CD8-positive, alpha-beta memory T cell (primary cell): ENCODE results near the gene USP4. TPM values are rescaled to one million over a fixed set of nuclear protein-coding genes. Genes with fewer than 3 reads are reported as not detected.
"Not testable (repeated sequence)": the region's sequence is repeated elsewhere in the genome, so short reads cannot be mapped to it uniquely, and the experiment has no call there.

ENCODE experiments used
- CTCF ChIA-PET: fragments of 350-600 bp; sonication (Branson Sonifier 250); formaldehyde crosslinking; loops from one replicate; lab custom pipeline; 2021; ENCODE audit warnings: antibody characterized with exemption; lab: Charles Lee
- POLR2A ChIA-PET: fragments of 350-600 bp; sonication (Branson Sonifier 250); formaldehyde crosslinking; loops from one replicate; lab custom pipeline; 2021; ENCODE audit warnings: antibody characterized with exemption; lab: Charles Lee
- DNase-seq, 5 donors: peaks; one replicate each; pipeline versions ENCODE4 v3.0.0 to v3.0.0-alpha.2; 2020 to 2022; ENCODE audit warnings: mixed read lengths in 1 of 5
- H3K27ac ChIP-seq: one replicate; pipeline ENCODE4 v1.7.0; 2013; ENCODE audit warnings: low read depth, mild to moderate bottlenecking, low read length, moderate library complexity
- H3K27me3 ChIP-seq: 2 replicates; pipeline ENCODE4 v1.7.0; 2013; ENCODE audit warnings: low read length, mild to moderate bottlenecking; ENCODE audit not compliant: insufficient read depth, poor library complexity, severe bottlenecking
- H3K36me3 ChIP-seq: 2 replicates; pipeline ENCODE4 v1.7.0; 2013; ENCODE audit warnings: mild to moderate bottlenecking, low read length, moderate library complexity; ENCODE audit not compliant: insufficient read depth
- H3K4me1 ChIP-seq: 2 replicates; pipeline ENCODE4 v1.7.0; 2013; ENCODE audit warnings: mild to moderate bottlenecking, low read length, moderate library complexity; ENCODE audit not compliant: insufficient read depth
- H3K4me3 ChIP-seq: 2 replicates; pipeline ENCODE4 v1.7.0; 2013; ENCODE audit warnings: mild to moderate bottlenecking, low read length
- H3K9me3 ChIP-seq: 2 replicates; pipeline ENCODE4 v1.7.0; 2013; ENCODE audit warnings: mild to moderate bottlenecking, low read length
- H3K27ac Mint-ChIP-seq, 8 donors: one replicate each; pipeline ENCODE4 v1.8.0; 2020 to 2021; ENCODE audit warnings: mixed read lengths in 8 of 8, mild to moderate bottlenecking in 6 of 8, inconsistent platforms in 3 of 8, moderate library complexity in 3 of 8
- H3K27me3 Mint-ChIP-seq, 2 donors: one replicate each; pipeline ENCODE4 v1.8.0; 2020 to 2021; ENCODE audit warnings: mixed read lengths in 2 of 2, mild to moderate bottlenecking in 1 of 2, moderate library complexity in 1 of 2
- H3K36me3 Mint-ChIP-seq, 3 donors: one replicate each; pipeline ENCODE4 v1.8.0; 2020 to 2021; ENCODE audit warnings: mixed read lengths in 3 of 3, inconsistent platforms in 1 of 3, mild to moderate bottlenecking in 1 of 3
- H3K4me1 Mint-ChIP-seq, 3 donors: one replicate each; pipeline ENCODE4 v1.8.0; 2020 to 2021; ENCODE audit warnings: mixed read lengths in 3 of 3, inconsistent platforms in 1 of 3, mild to moderate bottlenecking in 1 of 3
- H3K4me3 Mint-ChIP-seq, 7 donors: one replicate each; pipeline ENCODE4 v1.8.0; 2020 to 2021; ENCODE audit warnings: mixed read lengths in 7 of 7, mild to moderate bottlenecking in 6 of 7, moderate library complexity in 4 of 7, inconsistent platforms in 2 of 7
- H3K9me3 Mint-ChIP-seq, 5 donors: one replicate each; pipeline ENCODE4 v1.8.0; 2020 to 2022; ENCODE audit warnings: mixed read lengths in 5 of 5, mild to moderate bottlenecking in 3 of 5, moderate library complexity in 2 of 5, inconsistent platforms in 1 of 5
- polyA plus RNA-seq: library from polyadenylated mRNA; unstranded; fragments of 300-500 nt; fragmentation: Illumina TruSeq; gene quantifications from one replicate; pipeline ENCODE4 v1.2.3, GENCODE V29; 2021
- total RNA-seq, 2 experiments: library from RNA; stranded (reverse); gene quantifications; one replicate each; pipeline ENCODE4 v1.2.3, GENCODE V29; 2021

Gene USP4
- total and polyA plus RNA-seq, 3 experiments from 2014 or later, result 69.9 to 73.0 (median 72.6) TPM

GRCh38 chr3:49257187-49257586 is 82.7 kb downstream of the USP4 start:
- Histone ChIP-seq H3K27me3 (no peaks in the 10 kb centered on the region), H3K4me3 (no peak overlapping the region), H3K27ac (no peak overlapping the region), H3K9me3 (no peaks in the 10 kb centered on the region), H3K36me3 (no peaks in the 10 kb centered on the region), H3K4me1 (no peaks in the 10 kb centered on the region)
- Mint-ChIP-seq H3K4me3 (no peak overlapping the region), H3K36me3 (peaks cover 0 to 2% (median 0%) of the 10 kb centered on the region in 3 donors), H3K27ac (peak overlapping the region in 1 of 8 donors; percentile 47), H3K4me1 (no peaks in the 10 kb centered on the region), H3K9me3 (no peaks in the 10 kb centered on the region), H3K27me3 (peaks cover 3 to 6% of the 10 kb centered on the region in 2 donors)
- POLR2A ChIA-PET, result no interaction called here
- CTCF ChIA-PET, result no interaction called here
- no peak for DNase-seq

GRCh38 chr3:49255718-49256511 is 83.9 kb downstream of the USP4 start:
- Mint-ChIP-seq H3K27ac (no peak overlapping the region), H3K27me3 (peaks cover 3 to 6% of the 10 kb centered on the region in 2 donors), H3K4me1 (no peaks in the 10 kb centered on the region), H3K36me3 (peaks cover 0 to 2% (median 0%) of the 10 kb centered on the region in 3 donors), H3K9me3 (no peaks in the 10 kb centered on the region), H3K4me3 (no peak overlapping the region)
- Histone ChIP-seq H3K4me1 (no peaks in the 10 kb centered on the region), H3K9me3 (no peaks in the 10 kb centered on the region), H3K36me3 (no peaks in the 10 kb centered on the region), H3K27ac (no peak overlapping the region), H3K4me3 (no peak overlapping the region), H3K27me3 (no peaks in the 10 kb centered on the region)
- no peak for DNase-seq
- CTCF ChIA-PET, result no interaction called here
- POLR2A ChIA-PET, result no interaction called here

GRCh38 chr3:49255112-49255511 is 84.7 kb downstream of the USP4 start:
- H3K27me3 ChIP-seq, result no peaks in the 10 kb centered on the region
- Mint-ChIP-seq H3K36me3 (peaks cover 0 to 2% (median 0%) of the 10 kb centered on the region in 3 donors), H3K4me3 (no peak overlapping the region), H3K9me3 (no peaks in the 10 kb centered on the region), H3K27me3 (peaks cover 3 to 6% of the 10 kb centered on the region in 2 donors), H3K4me1 (no peaks in the 10 kb centered on the region), H3K27ac (no peak overlapping the region)
- ChIA-PET CTCF (interaction anchor here (0.6 kb wide), 1 partner anchor 695 kb away, joined by 3 read pairs; no protein-coding TSS in a partner anchor), POLR2A (no interaction called here)
- no peak for DNase-seq
- no peaks in the 10 kb centered on the region for H3K9me3 ChIP-seq
- no peaks in the 10 kb centered on the region for H3K36me3 ChIP-seq
- H3K4me3 ChIP-seq, result no peak overlapping the region
- H3K4me1 ChIP-seq, result no peaks in the 10 kb centered on the region
- H3K27ac ChIP-seq, result no peak overlapping the region

- H3K27ac Mint-ChIP-seq, result no peak overlapping the region
- Histone ChIP-seq H3K4me3 (no peak overlapping the region), H3K27ac (no peak overlapping the region), H3K27me3 (no peaks in the 10 kb centered on the region), H3K9me3 (no peaks in the 10 kb centered on the region), H3K36me3 (no peaks in the 10 kb centered on the region), H3K4me1 (no peaks in the 10 kb centered on the region)
- H3K4me1 Mint-ChIP-seq, result no peaks in the 10 kb centered on the region
- peaks cover 3 to 6% of the 10 kb centered on the region in 2 donors for H3K27me3 Mint-ChIP-seq
- no peaks in the 10 kb centered on the region for H3K9me3 Mint-ChIP-seq
- peaks cover 0 to 2% (median 0%) of the 10 kb centered on the region in 3 donors for H3K36me3 Mint-ChIP-seq
- H3K4me3 Mint-ChIP-seq, result no peak overlapping the region
- DNase-seq, result no peak
- ChIA-PET CTCF (interaction anchor here (0.7 kb wide), 1 partner anchor 1873 kb away, joined by 4 read pairs; the partner anchor contains the start of gene PTPN23), POLR2A (no interaction called here)
These were observed 86.3 kb downstream of the USP4 start for GRCh38 chr3:49253512-49253911.

- Mint-ChIP-seq H3K27ac (peak overlapping the region in 1 of 8 donors; percentile 50), H3K27me3 (peaks cover 3 to 4% of the 10 kb centered on the region in 2 donors), H3K9me3 (no peaks in the 10 kb centered on the region), H3K4me3 (no peak overlapping the region), H3K36me3 (no peaks in the 10 kb centered on the region), H3K4me1 (no peaks in the 10 kb centered on the region)
- POLR2A ChIA-PET, result no interaction called here
- CTCF ChIA-PET, result no interaction called here
- Histone ChIP-seq H3K4me3 (no peak overlapping the region), H3K27ac (no peak overlapping the region), H3K4me1 (no peaks in the 10 kb centered on the region), H3K36me3 (no peaks in the 10 kb centered on the region), H3K27me3 (no peaks in the 10 kb centered on the region), H3K9me3 (no peaks in the 10 kb centered on the region)
- no peak for DNase-seq
These were observed 91.0 kb downstream of the USP4 start for GRCh38 chr3:49248840-49249227.

GRCh38 chr3:49244581-49245205 is 95.2 kb downstream of the USP4 start:
- ChIA-PET CTCF (no interaction called here), POLR2A (no interaction called here)
- DNase-seq, result no peak
- H3K27me3 Mint-ChIP-seq, result peaks cover 4 to 8% of the 10 kb centered on the region in 2 donors
- Histone ChIP-seq H3K27ac (no peak overlapping the region), H3K4me1 (no peaks in the 10 kb centered on the region), H3K9me3 (no peaks in the 10 kb centered on the region), H3K27me3 (no peaks in the 10 kb centered on the region), H3K36me3 (no peaks in the 10 kb centered on the region), H3K4me3 (no peak overlapping the region)
- peak overlapping the region in 1 of 8 donors; percentile 73 for H3K27ac Mint-ChIP-seq
- H3K36me3 Mint-ChIP-seq, result no peaks in the 10 kb centered on the region
- no peaks in the 10 kb centered on the region for H3K4me1 Mint-ChIP-seq
- H3K4me3 Mint-ChIP-seq, result no peak overlapping the region
- peaks cover 0 to 2% (median 0%) of the 10 kb centered on the region in 5 donors for H3K9me3 Mint-ChIP-seq

GRCh38 chr3:49240091-49240490 is 99.8 kb downstream of the USP4 start:
- H3K4me3 ChIP-seq, H3K36me3 Mint-ChIP-seq, H3K27ac Mint-ChIP-seq, H3K9me3 ChIP-seq, H3K4me1 ChIP-seq, H3K36me3 ChIP-seq, H3K4me1 Mint-ChIP-seq, H3K4me3 Mint-ChIP-seq, H3K27me3 ChIP-seq, H3K27ac ChIP-seq, POLR2A ChIA-PET, DNase-seq, CTCF ChIA-PET: not testable (repeated sequence)
- Mint-ChIP-seq H3K9me3 (peaks cover 0 to 16% (median 9%) of the 10 kb centered on the region in 5 donors), H3K27me3 (peaks cover 10 to 11% of the 10 kb centered on the region in 2 donors)
